IMR-90 (cell line): ENCODE data around the gene NIPAL4. TPM values are rescaled to one million over a fixed set of nuclear protein-coding genes. Genes with fewer than 3 reads are reported as not detected.

Experiments used
- polyA plus RNA-seq, 3 experiments: library from polyadenylated mRNA; depleted of rRNA; stranded (reverse); fragments of >200 nt; gene quantifications; 2 replicates each; pipeline ENCODE4 v1.2.3, GENCODE V29; 2012; ENCODE audit warnings: low replicate concordance in 1 of 3
- total RNA-seq: library from RNA; depleted of rRNA; stranded (reverse); fragments of >200 nt; gene quantifications from 2 replicates; pipeline ENCODE4 v1.2.3, GENCODE V29; 2012; rRNA removed

The NIPAL4 gene
- total and polyA plus RNA-seq, 2 of the 4 experiments (the other 2 are of a cell fraction): 0.18 to 0.39 TPM

Other genes starting within 250 kb of the NIPAL4 start
- 11.7 and 13.4 TPM in 2 replicates for gene CYFIP2, start 194.1 kb upstream of the NIPAL4 start, total RNA-seq
- gene CYFIP2, start 194.1 kb upstream of the NIPAL4 start, polyA plus RNA-seq (2012; rRNA removed): 6.7 and 6.8 TPM in 2 replicates
- 35.5 and 38.3 TPM in 2 replicates for gene ADAM19, start 115.6 kb downstream of the NIPAL4 start, total RNA-seq
- 47.8 and 49.2 TPM in 2 replicates for gene ADAM19, start 115.6 kb downstream of the NIPAL4 start, polyA plus RNA-seq (2012; rRNA removed)
- not detected in 2 replicates for gene SOX30, start 192.2 kb downstream of the NIPAL4 start, total RNA-seq
- gene SOX30, start 192.2 kb downstream of the NIPAL4 start, polyA plus RNA-seq (2012; rRNA removed): not detected in 2 replicates
- not detected in 2 replicates for gene C5orf52, start 211.3 kb downstream of the NIPAL4 start, total RNA-seq
- not detected in 2 replicates for gene C5orf52, start 211.3 kb downstream of the NIPAL4 start, polyA plus RNA-seq (2012; rRNA removed)